ENCODE measurements around the gene MYO7B. TPM values are rescaled to one million over a fixed set of nuclear protein-coding genes. Genes with fewer than 3 reads are reported as not detected.
"Not testable (repeated sequence)": the region's sequence is repeated elsewhere in the genome, so short reads cannot be mapped to it uniquely, and the experiment has no call there.

The MYO7B gene
- total RNA-seq, 1 donor from 2014 or later = 1.3 TPM

DNA sequence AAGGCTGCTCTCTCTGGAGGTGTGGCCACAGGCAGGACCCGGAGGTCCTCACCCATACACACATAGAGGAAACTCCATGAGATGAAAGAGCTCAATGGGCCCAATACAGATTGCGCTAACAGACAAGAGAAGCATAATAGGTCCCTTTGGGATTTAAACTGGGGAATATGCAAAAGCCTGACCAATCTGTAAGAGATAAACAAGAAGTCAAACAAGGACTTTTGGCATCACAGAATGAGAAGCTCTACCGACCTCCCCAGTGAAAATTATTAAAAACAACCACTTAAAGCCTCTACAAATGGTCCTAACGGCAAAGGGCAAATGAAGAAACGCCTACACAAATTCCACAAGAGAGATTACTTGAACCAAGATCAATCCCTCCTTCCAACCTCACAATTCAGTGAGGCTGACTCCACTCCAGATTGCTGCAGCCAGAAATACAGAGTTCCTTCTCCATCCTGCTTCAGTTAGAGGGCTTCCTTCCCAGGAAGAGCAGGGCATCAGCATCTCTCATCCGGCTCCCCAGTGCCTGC lies 20.0 kb upstream of the MYO7B start:
- Histone ChIP-seq H3K27me3 (no peaks in the 10 kb centered on the region), H3K4me1 (peaks cover 0 to 17% of the 10 kb centered on the region in 2 donors), H3K36me3 (peaks cover 7 to 14% of the 10 kb centered on the region in 2 donors), H3K4me3 (no peak overlapping the region), H3K9me3 (no peaks in the 10 kb centered on the region), H3K27ac (peak overlapping the region; percentile 74 to 83)
- DNase-seq (ENCODE audit: low spot score in 2 of 2) = no peak
- TF ChIP-seq CTCF (IDR thresholded peaks at IDR 0.05) = no peak
- intact Hi-C loops (cut with DNase I) = no loop called here

- no peak overlapping the region for H3K4me3 ChIP-seq
These were observed 19.3 kb upstream of the MYO7B start for GRCh38 chr2:127516041-127516762.

GRCh38 chr2:127517465-127517864 lies 18.0 kb upstream of the MYO7B start:
- no peak for TF ChIP-seq CTCF (IDR thresholded peaks at IDR 0.05)
- H3K27ac ChIP-seq = peak overlapping the region in 1 of 2 donors; percentile 83
- intact Hi-C loops (cut with DNase I) = no loop called here

More at GRCh38 chr2:127516041-127516762, 19.3 kb upstream of the MYO7B start:
- Histone ChIP-seq H3K9me3 (no peaks in the 10 kb centered on the region), H3K27ac (peak overlapping the region; percentile 74 to 83), H3K27me3 (no peaks in the 10 kb centered on the region), H3K4me1 (peaks cover 0 to 17% of the 10 kb centered on the region in 2 donors), H3K36me3 (peaks cover 7 to 14% of the 10 kb centered on the region in 2 donors)
- intact Hi-C loops (cut with DNase I) = no loop called here
- no peak for TF ChIP-seq CTCF (IDR thresholded peaks at IDR 0.05)
- peak; percentile 48 to 93 for DNase-seq (ENCODE audit: low spot score in 2 of 2)

GRCh38 chr2:127520424-127520823 lies 15.1 kb upstream of the MYO7B start:
- H3K27ac ChIP-seq = no peak overlapping the region
- no peaks in the 10 kb centered on the region for H3K27me3 ChIP-seq
- DNase-seq (ENCODE audit: low spot score in 2 of 2) = no peak
- intact Hi-C loops (cut with DNase I) = loop anchor here (10.0 kb wide), 1 partner anchor 364 kb away; the partner anchor contains the start of gene AMMECR1L
- no peaks in the 10 kb centered on the region for H3K9me3 ChIP-seq
- no peak for TF ChIP-seq CTCF (IDR thresholded peaks at IDR 0.05)
- no peak overlapping the region for H3K4me3 ChIP-seq
- H3K4me1 ChIP-seq = peaks cover 0 to 21% of the 10 kb centered on the region in 2 donors
- H3K36me3 ChIP-seq = peaks cover 7 to 29% of the 10 kb centered on the region in 2 donors

More at GRCh38 chr2:127517465-127517864, 18.0 kb upstream of the MYO7B start:
- Histone ChIP-seq H3K36me3 (peaks cover 7 to 20% of the 10 kb centered on the region in 2 donors), H3K4me1 (peaks cover 0 to 17% of the 10 kb centered on the region in 2 donors), H3K9me3 (no peaks in the 10 kb centered on the region), H3K27me3 (no peaks in the 10 kb centered on the region), H3K4me3 (no peak overlapping the region)
- no peak for DNase-seq (ENCODE audit: low spot score in 2 of 2)

GRCh38 chr2:127523269-127523939 lies 12.1 kb upstream of the MYO7B start:
- Histone ChIP-seq H3K4me3 (no peak overlapping the region), H3K4me1 (peaks cover 0 to 10% of the 10 kb centered on the region in 2 donors), H3K27me3 (no peaks in the 10 kb centered on the region), H3K27ac (no peak overlapping the region), H3K36me3 (peaks cover 0 to 18% of the 10 kb centered on the region in 2 donors), H3K9me3 (no peaks in the 10 kb centered on the region)
- no peak for DNase-seq (ENCODE audit: low spot score in 2 of 2)
- intact Hi-C loops (cut with DNase I) = loop anchor here (10.0 kb wide), 1 partner anchor 361 kb away; the partner anchor contains the start of gene AMMECR1L
- no peak for TF ChIP-seq CTCF (IDR thresholded peaks at IDR 0.05)

DNA sequence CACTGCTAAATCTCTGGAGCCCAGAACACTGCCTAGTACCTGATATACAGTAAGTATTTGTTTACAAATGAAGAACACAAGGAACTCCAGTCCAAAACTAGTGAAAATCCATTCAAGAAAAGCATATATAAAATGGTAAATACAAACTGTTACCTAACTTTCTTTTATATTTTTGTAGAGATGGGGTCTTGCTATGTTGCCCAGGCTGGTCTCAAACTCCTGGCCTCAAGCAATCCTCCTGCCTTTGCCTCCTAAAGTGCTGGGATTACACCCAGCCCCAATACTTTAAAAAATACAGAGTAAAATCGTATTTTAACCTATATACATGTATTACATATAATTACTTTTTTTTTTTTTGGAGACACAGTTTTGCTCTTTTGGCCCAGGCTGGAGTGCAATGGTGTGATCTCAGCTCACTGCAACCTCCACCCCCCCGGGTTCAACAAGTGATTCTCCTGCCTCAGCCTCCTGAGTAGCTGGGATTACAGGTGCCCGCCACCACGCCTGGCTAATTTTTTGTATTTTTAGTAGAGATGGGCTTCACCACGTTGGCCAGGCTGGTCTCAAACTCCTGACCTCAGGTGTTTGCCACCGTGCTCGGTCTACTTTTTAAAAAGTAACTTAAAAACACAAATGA lies 11.2 kb upstream of the MYO7B start:
- not testable (repeated sequence) for H3K27me3 ChIP-seq; H3K27ac ChIP-seq; DNase-seq (ENCODE audit: low spot score in 2 of 2); H3K9me3 ChIP-seq; H3K4me1 ChIP-seq; H3K4me3 ChIP-seq
- H3K36me3 ChIP-seq = peaks cover 0 to 15% of the 10 kb centered on the region in 2 donors
- intact Hi-C loops (cut with DNase I) = loop anchor here (10.0 kb wide), 1 partner anchor 360 kb away; the partner anchor contains the start of gene AMMECR1L
